HCT116 (cell line): ENCODE measurements around the gene TNFRSF25. TPM values are rescaled to one million over a fixed set of nuclear protein-coding genes. Genes with fewer than 3 reads are reported as not detected.

Experiments
- ATAC-seq: fragments of 200-7000 bp; cut with Tn5 transposase; 2 replicates; pipeline ENCODE4 v1.9.1; 2020; ENCODE audit warnings: mild to moderate bottlenecking, moderate library complexity
- BruUV-seq: library from RNA; stranded (reverse); fragments of 400-500 nt; replicated peaks from 2 replicates; lab custom pipeline; 2021; lab: Mats Ljungman, UMichigan
- CTCF ChIA-PET: fragments of 300-600 bp; sonication (Branson Sonifier 250); formaldehyde crosslinking; loops from one replicate; lab custom pipeline; 2021; ENCODE audit warnings: antibody characterized with exemption; lab: Charles Lee
- POLR2A ChIA-PET: fragments of 300-600, 350-600 bp; sonication (Branson Sonifier 250); formaldehyde crosslinking; loops from one replicate; lab custom pipeline; 2021; ENCODE audit warnings: antibody characterized with exemption; lab: Charles Lee
- RAD21 ChIA-PET, 2 experiments: fragments of 300-600 bp; sonication (Branson Sonifier 250); formaldehyde crosslinking; loops; one replicate each; lab custom pipeline; 2023; ENCODE audit warnings: low total read pairs in 2 of 2; ENCODE audit not compliant: uncharacterized antibody in 2 of 2, unreplicated experiment in 2 of 2, low non-redundant PET in 1 of 2; lab: Charles Lee
- DNase-seq: peaks from one replicate; pipeline ENCODE4 v3.0.0-alpha.2; 2010; ENCODE audit warnings: low read depth, low spot score
- H2AFZ ChIP-seq: fragments of 200-600 bp; shearing (Covaris generic), sonication (generic); 2 replicates; pipeline ENCODE4 v1.6.1; 2017; ENCODE audit warnings: low read depth, mixed run types, mixed read lengths, antibody characterized with exemption, low read length; ENCODE audit not compliant: poor library complexity, severe bottlenecking
- H3K27ac ChIP-seq: 2 replicates; pipeline ENCODE4 v1.5.1; 2012; ENCODE audit warnings: low read depth, low read length
- H3K27me3 ChIP-seq: fragments of 200-600 bp; sonication (generic); 2 replicates; pipeline ENCODE4 v1.6.1; 2016; ENCODE audit warnings: mixed run types, low read length, mixed read lengths; ENCODE audit not compliant: insufficient read depth
- H3K36me3 ChIP-seq, 2 experiments: fragments of 200-500 bp in 1 of 2; fragments of 200-600 bp in 1 of 2; sonication (Bioruptor generic) in 1 of 2; sonication (generic) in 1 of 2; 2 replicates each; pipeline versions ENCODE4 v1.5.1 to v1.6.1; 2014 to 2016; ENCODE audit warnings: low read length in 2 of 2, inconsistent platforms in 1 of 2, mixed read lengths in 1 of 2, mixed run types in 1 of 2; ENCODE audit not compliant: insufficient read depth in 2 of 2, control insufficient read depth in 1 of 2
- H3K4me1 ChIP-seq, 2 experiments: fragments of 200-600 bp in 1 of 2; sonication (generic) in 1 of 2; 2 replicates each; pipeline versions ENCODE4 v1.5.1 to v1.6.1; 2012 to 2017; ENCODE audit warnings: low read length in 2 of 2, inconsistent platforms in 1 of 2, mild to moderate bottlenecking in 1 of 2, mixed read lengths in 1 of 2, mixed run types in 1 of 2, moderate library complexity in 1 of 2; ENCODE audit not compliant: insufficient read depth in 2 of 2, control insufficient read depth in 1 of 2
- H3K4me2 ChIP-seq: fragments of 200-600 bp; sonication (generic); 2 replicates; pipeline ENCODE4 v1.6.1; 2017; ENCODE audit warnings: mixed run types, low read length, mixed read lengths
- H3K4me3 ChIP-seq, 2 experiments: fragments of 200-600 bp in 1 of 2; sonication (generic) in 1 of 2; replicated peaks in 1 of 2; 2 replicates each; pipeline ENCODE4 v1.5.1; 2011 to 2016; ENCODE audit warnings: low read length in 2 of 2, control low read depth in 1 of 2, low read depth in 1 of 2, mild to moderate bottlenecking in 1 of 2, mixed read lengths in 1 of 2, mixed run types in 1 of 2
- H3K79me2 ChIP-seq: fragments of 200-600 bp; sonication (generic); 2 replicates; pipeline ENCODE4 v1.6.1; 2017; ENCODE audit warnings: mild to moderate bottlenecking, mixed run types, low read length, moderate library complexity, mixed read lengths; ENCODE audit not compliant: insufficient read depth
- H3K9ac ChIP-seq: fragments of 200-600 bp; sonication (generic); 2 replicates; pipeline ENCODE4 v1.6.1; 2016; ENCODE audit warnings: low read length, mixed read lengths
- H3K9me2 ChIP-seq: fragments of 200-600 bp; sonication (generic), shearing (Covaris generic); 2 replicates; pipeline ENCODE4 v1.6.1; 2017; ENCODE audit warnings: mixed run types, mild to moderate bottlenecking, moderate library complexity; ENCODE audit not compliant: insufficient read depth
- H3K9me3 ChIP-seq, 2 experiments: fragments of 200-500 bp in 1 of 2; fragments of 200-600 bp in 1 of 2; sonication (Bioruptor generic) in 1 of 2; sonication (generic) in 1 of 2; 2 replicates each; pipeline ENCODE4 v1.6.1; 2014 to 2017; ENCODE audit warnings: low read length in 2 of 2, mixed read lengths in 2 of 2, inconsistent platforms in 1 of 2, low read depth in 1 of 2, mild to moderate bottlenecking in 1 of 2, mixed run types in 1 of 2, moderate library complexity in 1 of 2; ENCODE audit not compliant: control insufficient read depth in 1 of 2, insufficient read depth in 1 of 2
- H4K20me1 ChIP-seq: fragments of 200-600 bp; sonication (generic), shearing (Covaris generic); 2 replicates; pipeline ENCODE4 v1.6.1; 2017; ENCODE audit warnings: mixed run types, mild to moderate bottlenecking, moderate library complexity; ENCODE audit not compliant: insufficient read depth
- CBX3 ChIP-seq: IDR thresholded peaks from 2 replicates; pipeline ENCODE4 v1.6.1; 2012; ENCODE audit warnings: low read depth
- CTCF ChIP-seq, 3 experiments: fragments of 200-600 bp in 1 of 3; sonication (generic) in 1 of 3; IDR thresholded peaks in 2 of 3; conservative IDR thresholded peaks in 1 of 3; 2 replicates each; pipeline ENCODE4 v1.5.1; 2012 to 2017; ENCODE audit warnings: low read depth in 2 of 3, low read length in 2 of 3, antibody characterized with exemption in 1 of 3, borderline replicate concordance in 1 of 3, control low read depth in 1 of 3, mild to moderate bottlenecking in 1 of 3, mixed read lengths in 1 of 3, mixed run types in 1 of 3, moderate library complexity in 1 of 3; ENCODE audit not compliant: insufficient read depth in 1 of 3
- EGR1 ChIP-seq: IDR thresholded peaks from 2 replicates; pipeline ENCODE4 v1.6.1; 2012; ENCODE audit warnings: low read depth
- ELF1 ChIP-seq: IDR thresholded peaks from 2 replicates; pipeline ENCODE4 v1.6.1; 2012; ENCODE audit warnings: low read depth, borderline replicate concordance
- EZH2phosphoT487 ChIP-seq: fragments of 200-600 bp; IDR thresholded peaks from 2 replicates; pipeline ENCODE4 v1.6.1; 2018; ENCODE audit warnings: antibody characterized with exemption, borderline replicate concordance
- FOSL1 ChIP-seq: IDR thresholded peaks from 2 replicates; pipeline ENCODE4 v1.6.1; 2012; ENCODE audit warnings: low read depth
- MAX ChIP-seq: IDR thresholded peaks from 2 replicates; pipeline ENCODE4 v1.6.1; 2012
- RAD21 ChIP-seq: IDR thresholded peaks from 2 replicates; pipeline ENCODE4 v1.6.1; 2012; ENCODE audit warnings: low read depth, mild to moderate bottlenecking
- REST ChIP-seq: IDR thresholded peaks from 2 replicates; pipeline ENCODE4 v1.6.1; 2012; ENCODE audit warnings: low read depth
- YY1 ChIP-seq: IDR thresholded peaks from 2 replicates; pipeline ENCODE4 v1.6.1; 2011; ENCODE audit warnings: low read length, low read depth, moderate library complexity, mild to moderate bottlenecking; ENCODE audit not compliant: insufficient replicate concordance; ENCODE audit errors: extremely low read depth
- ZBTB33 ChIP-seq: IDR thresholded peaks from 2 replicates; pipeline ENCODE4 v1.6.1; 2011; ENCODE audit warnings: mild to moderate bottlenecking, low read length, moderate library complexity; ENCODE audit not compliant: insufficient replicate concordance; ENCODE audit errors: extremely low read depth
- ZFX ChIP-seq: fragments of 450-650 bp; IDR thresholded peaks from 2 replicates; pipeline ENCODE4 v1.6.1; 2017
- intact Hi-C: fragments of 100-400 bp; cut with micrococcal nuclease; formaldehyde crosslinking; loops from 2 replicates; pipeline ENCODE4 v1.10.0; 2022
- total RNA-seq: library from RNA; stranded (reverse); gene quantifications from one replicate; pipeline ENCODE4 v1.2.1, GENCODE V29; 2021; ENCODE audit not compliant: unreplicated experiment

TNFRSF25 gene
- total RNA-seq, 1 experiment from 2014 or later, result 27.5 TPM

DNA sequence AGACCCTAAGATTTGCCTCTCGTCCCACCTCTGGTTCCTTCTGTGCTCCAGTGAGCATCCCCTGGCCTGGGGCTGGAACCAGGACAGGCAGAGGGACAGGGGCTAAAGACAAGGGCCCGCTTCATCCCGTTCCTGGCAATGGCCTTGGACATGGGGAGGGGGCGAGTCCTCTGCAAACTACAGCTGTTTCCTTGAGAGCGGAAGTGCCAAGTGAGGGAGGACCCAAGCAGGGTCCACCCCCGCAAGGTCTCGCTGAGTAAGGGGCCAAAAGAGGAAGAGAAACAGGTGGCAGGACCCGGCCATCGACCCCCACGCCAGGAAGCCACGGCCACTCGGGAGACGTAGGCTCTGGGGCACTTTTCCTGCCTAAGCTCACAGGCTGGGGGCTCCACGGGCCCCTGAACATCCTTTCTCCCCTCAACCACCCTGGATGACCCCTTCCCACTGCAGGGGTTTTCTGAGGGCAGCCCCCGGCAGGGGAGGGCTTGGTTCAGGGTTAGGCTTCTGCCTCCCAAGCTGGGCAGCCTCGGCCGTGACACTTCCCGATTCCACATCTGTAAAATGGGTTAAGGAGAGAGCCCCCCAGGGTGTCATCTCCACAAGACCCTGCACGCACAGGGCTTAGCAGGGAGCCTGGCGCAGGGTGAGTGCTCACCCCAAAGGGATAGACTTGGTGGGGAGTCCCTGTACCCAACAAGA lies 43.4 kb upstream of the TNFRSF25 start:
- no TSS peak for BruUV-seq
- CTCF ChIA-PET, result no interaction called here
- Histone ChIP-seq H3K4me1 (no peaks in the 10 kb centered on the region), H3K4me2 (no peak overlapping the region), H3K9me2 (no peaks in the 10 kb centered on the region), H3K27me3 (no peaks in the 10 kb centered on the region), H3K9ac (no peak overlapping the region), H4K20me1 (no peaks in the 10 kb centered on the region), H3K4me3 (no peak overlapping the region), H3K9me3 (no peaks in the 10 kb centered on the region), H3K27ac (no peak overlapping the region), H3K79me2 (no peaks in the 10 kb centered on the region), H3K36me3 (no peaks in the 10 kb centered on the region), H2AFZ (no peak overlapping the region)
- intact Hi-C loops, result no loop called here
- no peak for TF ChIP-seq EGR1
- DNase-seq (no peak), ATAC-seq (no peak)
- RAD21 ChIA-PET, result no interaction called here
- POLR2A ChIA-PET, result no interaction called here

- Histone ChIP-seq H3K36me3 (no peaks in the 10 kb centered on the region), H3K9me3 (no peaks in the 10 kb centered on the region), H2AFZ (no peak overlapping the region), H3K4me1 (no peaks in the 10 kb centered on the region), H3K27ac (no peak overlapping the region), H3K4me3 (no peak overlapping the region), H3K27me3 (no peaks in the 10 kb centered on the region), H4K20me1 (no peaks in the 10 kb centered on the region), H3K9ac (no peak overlapping the region), H3K79me2 (no peaks in the 10 kb centered on the region), H3K9me2 (no peaks in the 10 kb centered on the region), H3K4me2 (no peak overlapping the region)
- RAD21 ChIA-PET, result no interaction called here
- POLR2A ChIA-PET, result no interaction called here
- BruUV-seq, result no TSS peak
- DNase-seq (no peak), ATAC-seq (no peak)
- CTCF ChIA-PET, result no interaction called here
- intact Hi-C loops, result no loop called here
- TF ChIP-seq YY1, result no peak
- no peak for TF ChIP-seq CTCF (IDR thresholded peaks at IDR 0.05 in 2 of 3, conservative IDR thresholded peaks at IDR 0.05 in 1 of 3; ENCODE audit: borderline replicate concordance in 1 of 3, insufficient read depth in 1 of 3, low read depth in 2 of 3, low read length in 2 of 3)
- no peak for TF ChIP-seq REST
- TF ChIP-seq EZH2phosphoT487, result no peak
- TF ChIP-seq CBX3, result no peak
- TF ChIP-seq ZFX, result no peak
- no peak for TF ChIP-seq ZBTB33
- no peak for TF ChIP-seq ELF1
- TF ChIP-seq MAX, result no peak
- TF ChIP-seq RAD21, result no peak
- no peak for TF ChIP-seq FOSL1
Observed at GRCh38 chr1:6508816-6509189, 42.8 kb upstream of the TNFRSF25 start.
